Neuronal stem cell (in vitro differentiated cells): ENCODE data around the gene GOT1.

ENCODE experiments used
- DNase-seq: peaks from one replicate; pipeline ENCODE4 v3.0.0-alpha.2; 2013; ENCODE audit warnings: low spot score
- H2AFZ ChIP-seq: one replicate; pipeline ENCODE4 v1.6.1; 2013; ENCODE audit warnings: mild to moderate bottlenecking, low read length, inconsistent platforms
- H2AK5ac ChIP-seq: 2 replicates; pipeline ENCODE4 v1.6.1; 2013; ENCODE audit warnings: low read depth, mild to moderate bottlenecking, inconsistent platforms, low read length, moderate library complexity, mixed read lengths
- H2BK120ac ChIP-seq: 2 replicates; pipeline ENCODE4 v1.6.1; 2013; ENCODE audit warnings: low read depth, mild to moderate bottlenecking, inconsistent platforms, low read length, moderate library complexity, mixed read lengths
- H2BK12ac ChIP-seq: one replicate; pipeline ENCODE4 v1.6.1; 2013; ENCODE audit warnings: low read length, inconsistent platforms
- H2BK15ac ChIP-seq: 2 replicates; pipeline ENCODE4 v1.6.1; 2013; ENCODE audit warnings: mild to moderate bottlenecking, low read length, inconsistent platforms, mixed read lengths
- H2BK5ac ChIP-seq: one replicate; pipeline ENCODE4 v1.6.1; 2013; ENCODE audit warnings: inconsistent platforms, mild to moderate bottlenecking, low read length, moderate library complexity
- H3K14ac ChIP-seq: one replicate; pipeline ENCODE4 v1.6.1; 2013; ENCODE audit warnings: low read length, inconsistent platforms
- H3K18ac ChIP-seq: 2 replicates; pipeline ENCODE4 v1.6.1; 2013; ENCODE audit warnings: low read length, inconsistent platforms
- H3K23ac ChIP-seq: 2 replicates; pipeline ENCODE4 v1.6.1; 2013; ENCODE audit warnings: low read depth, mild to moderate bottlenecking, mixed read lengths, low read length, inconsistent platforms; ENCODE audit not compliant: poor library complexity
- H3K27ac ChIP-seq: replicated peaks from 3 replicates; pipeline ENCODE4 v1.5.1; 2013; ENCODE audit warnings: low read length, inconsistent platforms
- H3K27me3 ChIP-seq, 3 experiments: 2 replicates each; pipeline ENCODE4 v1.6.1; 2013; ENCODE audit warnings: low read length in 3 of 3, mild to moderate bottlenecking in 2 of 3, inconsistent platforms in 1 of 3, low read depth in 1 of 3, mixed read lengths in 1 of 3, moderate library complexity in 1 of 3; ENCODE audit not compliant: control insufficient read depth in 3 of 3, insufficient read depth in 3 of 3
- H3K36me3 ChIP-seq, 2 donors: replicated peaks in 1 of 2; 2 replicates each; pipeline ENCODE4 v1.6.1; 2013; ENCODE audit warnings: low read length in 2 of 2; ENCODE audit not compliant: control insufficient read depth in 2 of 2, insufficient read depth in 2 of 2
- H3K4ac ChIP-seq: 2 replicates; pipeline ENCODE4 v1.6.1; 2013; ENCODE audit warnings: inconsistent platforms, mild to moderate bottlenecking, low read length, moderate library complexity
- H3K4me1 ChIP-seq, 2 donors: 1 replicate in 1 of 2; 2 replicates in 1 of 2; pipeline ENCODE4 v1.6.1; 2013; ENCODE audit warnings: low read length in 2 of 2, low read depth in 1 of 2; ENCODE audit not compliant: control insufficient read depth in 2 of 2, insufficient read depth in 1 of 2
- H3K4me2 ChIP-seq: one replicate; pipeline ENCODE4 v1.6.1; 2013; ENCODE audit warnings: mild to moderate bottlenecking, low read length, inconsistent platforms; ENCODE audit not compliant: insufficient read depth, poor library complexity, severe bottlenecking
- H3K4me3 ChIP-seq, 2 donors: 2 replicates each; pipeline ENCODE4 v1.5.1; 2013; ENCODE audit warnings: low read length in 2 of 2, mild to moderate bottlenecking in 2 of 2, inconsistent platforms in 1 of 2, moderate library complexity in 1 of 2
- H3K79me1 ChIP-seq: one replicate; pipeline ENCODE4 v1.6.1; 2013; ENCODE audit warnings: low read depth, mild to moderate bottlenecking, inconsistent platforms, low read length, moderate library complexity
- H3K9ac ChIP-seq: one replicate; pipeline ENCODE4 v1.6.1; 2013; ENCODE audit warnings: mild to moderate bottlenecking, low read depth, low read length, inconsistent platforms; ENCODE audit not compliant: poor library complexity
- H3K9me3 ChIP-seq, 2 donors: replicated peaks in 1 of 2; 2 replicates each; pipeline versions ENCODE3 to v1.6.1; 2013; ENCODE audit warnings: low read length in 2 of 2, mild to moderate bottlenecking in 2 of 2, inconsistent platforms in 1 of 2, low read depth in 1 of 2, mixed read lengths in 1 of 2, moderate library complexity in 1 of 2; ENCODE audit not compliant: control insufficient read depth in 2 of 2, insufficient read depth in 1 of 2
- H4K8ac ChIP-seq: one replicate; pipeline ENCODE4 v1.6.1; 2013; ENCODE audit warnings: low read depth, mild to moderate bottlenecking, inconsistent platforms, low read length, moderate library complexity
- H4K91ac ChIP-seq: one replicate; pipeline ENCODE4 v1.6.1; 2013; ENCODE audit warnings: low read length, low read depth, mild to moderate bottlenecking, inconsistent platforms; ENCODE audit not compliant: poor library complexity
- WGBS, 2 donors: extraction: QIAGEN DNeasy Blood & Tissue Kit; methylation state at CpG; one replicate each; pipeline ENCODE4 v1.1.7; 2013; ENCODE audit warnings: missing lambda C conversion rate in 2 of 2, mixed read lengths in 1 of 2; ENCODE audit not compliant: insufficient read length in 2 of 2, insufficient replicate concordance in 1 of 2; ENCODE audit errors: extremely low coverage in 2 of 2; 5-methylcytosine and 5-hydroxymethylcytosine counted together

The GOT1 gene

DNA sequence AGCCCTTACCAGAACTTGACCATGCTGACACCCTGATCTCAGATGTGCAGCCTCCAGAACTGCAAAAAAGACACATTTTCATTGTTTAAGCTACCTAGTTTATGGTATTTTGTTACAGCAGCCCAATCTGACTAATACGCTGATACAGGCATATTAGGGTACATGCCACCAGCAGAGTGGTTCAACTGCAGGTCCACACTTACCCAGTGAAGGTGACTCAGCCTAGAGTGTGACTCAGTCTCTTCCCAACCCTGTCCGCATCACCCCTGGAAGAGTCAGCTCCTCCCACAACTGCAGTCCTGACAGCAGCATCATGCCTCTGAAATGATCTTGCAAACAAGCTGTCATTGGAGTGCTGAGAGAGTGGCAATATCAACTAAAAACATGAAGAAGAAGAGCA, 30.8 kb upstream of the GOT1 start:
- H3K27ac ChIP-seq, result no peak overlapping the region
- H4K8ac ChIP-seq, result no peak overlapping the region
- no peak overlapping the region for H3K9ac ChIP-seq
- no peak overlapping the region for H4K91ac ChIP-seq
- no peak overlapping the region for H2AFZ ChIP-seq
- DNase-seq, result no peak
- no peak overlapping the region for H3K4me2 ChIP-seq
- H2AK5ac ChIP-seq, result no peak overlapping the region
- no peaks in the 10 kb centered on the region for H3K9me3 ChIP-seq
- H3K79me1 ChIP-seq, result no peaks in the 10 kb centered on the region
- no CpG with 5 or more reads among the region's 2 CpGs for WGBS, 2 donors
- no peak overlapping the region for H3K4ac ChIP-seq
- no peaks in the 10 kb centered on the region for H3K4me1 ChIP-seq
- no peak overlapping the region for H2BK120ac ChIP-seq
- no peaks in the 10 kb centered on the region for H3K36me3 ChIP-seq
- H2BK15ac ChIP-seq, result no peak overlapping the region
- peaks cover 0 to 19% (median 0%) of the 10 kb centered on the region in 3 experiments for H3K27me3 ChIP-seq
- H2BK5ac ChIP-seq, result no peak overlapping the region
- H3K18ac ChIP-seq, result no peak overlapping the region
- H3K14ac ChIP-seq, result no peak overlapping the region
- H3K4me3 ChIP-seq, result no peak overlapping the region
- H3K23ac ChIP-seq, result no peak overlapping the region
- no peak overlapping the region for H2BK12ac ChIP-seq

- no peak overlapping the region for H2AK5ac ChIP-seq
- no CpG with 5 or more reads among the region's 5 CpGs for WGBS, 2 donors
- no peak overlapping the region for H3K9ac ChIP-seq
- H3K27ac ChIP-seq, result no peak overlapping the region
- no peak overlapping the region for H3K4ac ChIP-seq
- no peak overlapping the region for H2BK120ac ChIP-seq
- DNase-seq, result no peak
- H3K18ac ChIP-seq, result no peak overlapping the region
- no peak overlapping the region for H3K4me2 ChIP-seq
- H3K14ac ChIP-seq, result no peak overlapping the region
- no peaks in the 10 kb centered on the region for H3K4me1 ChIP-seq
- no peak overlapping the region for H3K4me3 ChIP-seq
- H2AFZ ChIP-seq, result no peak overlapping the region
- peaks cover 0 to 29% (median 0%) of the 10 kb centered on the region in 3 experiments for H3K27me3 ChIP-seq
- no peak overlapping the region for H4K91ac ChIP-seq
- H2BK5ac ChIP-seq, result no peak overlapping the region
- no peak overlapping the region for H2BK12ac ChIP-seq
- no peaks in the 10 kb centered on the region for H3K79me1 ChIP-seq
- H2BK15ac ChIP-seq, result no peak overlapping the region
- no peaks in the 10 kb centered on the region for H3K36me3 ChIP-seq
- no peak overlapping the region for H4K8ac ChIP-seq
- no peak overlapping the region for H3K23ac ChIP-seq
- H3K9me3 ChIP-seq, result no peaks in the 10 kb centered on the region
Measured at GRCh38 chr10:99460070-99460469, 29.6 kb upstream of the GOT1 start.

DNA sequence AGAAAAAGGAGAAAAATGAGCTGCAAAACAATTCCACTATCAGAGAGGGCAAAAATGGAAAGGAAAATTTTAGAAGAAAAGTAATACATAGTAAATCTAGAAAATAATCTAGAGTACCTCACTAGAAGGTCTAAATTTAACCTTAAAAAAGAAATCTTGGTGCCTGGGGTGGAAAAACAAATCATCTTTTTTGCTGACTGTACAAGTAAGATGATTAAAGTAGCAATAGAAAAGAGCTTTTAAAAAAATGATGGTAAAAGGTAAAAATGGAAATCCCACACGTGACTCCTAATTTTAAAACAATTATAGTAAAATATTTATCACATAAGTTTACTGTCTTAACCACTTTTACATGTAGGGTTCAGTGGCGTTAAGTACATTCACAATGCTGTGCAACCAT, 28.8 kb upstream of the GOT1 start:
- H3K4me3 ChIP-seq, result no peak overlapping the region
- H3K79me1 ChIP-seq, result no peaks in the 10 kb centered on the region
- H3K4me2 ChIP-seq, result no peak overlapping the region
- no peak overlapping the region for H4K91ac ChIP-seq
- no peak overlapping the region for H2BK120ac ChIP-seq
- no peak overlapping the region for H2BK12ac ChIP-seq
- no peak overlapping the region for H2BK15ac ChIP-seq
- H3K36me3 ChIP-seq, result no peaks in the 10 kb centered on the region
- WGBS, 2 donors, result no CpG with 5 or more reads among the region's 2 CpGs
- H3K14ac ChIP-seq, result no peak overlapping the region
- peaks cover 0 to 33% (median 0%) of the 10 kb centered on the region in 3 experiments for H3K27me3 ChIP-seq
- H2AFZ ChIP-seq, result no peak overlapping the region
- DNase-seq, result no peak
- no peak overlapping the region for H2AK5ac ChIP-seq
- H3K18ac ChIP-seq, result no peak overlapping the region
- no peak overlapping the region for H3K27ac ChIP-seq
- H3K4ac ChIP-seq, result no peak overlapping the region
- no peak overlapping the region for H2BK5ac ChIP-seq
- H3K9ac ChIP-seq, result no peak overlapping the region
- H4K8ac ChIP-seq, result no peak overlapping the region
- H3K23ac ChIP-seq, result no peak overlapping the region
- H3K9me3 ChIP-seq, result no peaks in the 10 kb centered on the region
- peaks cover 0 to 5% of the 10 kb centered on the region in 2 donors for H3K4me1 ChIP-seq

- no peak for DNase-seq
- H2BK12ac ChIP-seq, result no peak overlapping the region
- H3K9me3 ChIP-seq, result no peaks in the 10 kb centered on the region
- no peak overlapping the region for H2BK5ac ChIP-seq
- H3K36me3 ChIP-seq, result no peaks in the 10 kb centered on the region
- no peak overlapping the region for H3K27ac ChIP-seq
- H3K4ac ChIP-seq, result no peak overlapping the region
- no peak overlapping the region for H3K4me3 ChIP-seq
- H3K9ac ChIP-seq, result no peak overlapping the region
- H4K8ac ChIP-seq, result no peak overlapping the region
- no CpG with 5 or more reads among the region's 2 CpGs for WGBS, 2 donors
- H2BK120ac ChIP-seq, result no peak overlapping the region
- H3K4me1 ChIP-seq, result peaks cover 0 to 5% of the 10 kb centered on the region in 2 donors
- H3K4me2 ChIP-seq, result no peak overlapping the region
- H3K23ac ChIP-seq, result no peak overlapping the region
- H2BK15ac ChIP-seq, result no peak overlapping the region
- no peak overlapping the region for H4K91ac ChIP-seq
- H3K14ac ChIP-seq, result no peak overlapping the region
- peaks cover 0 to 33% (median 0%) of the 10 kb centered on the region in 3 experiments for H3K27me3 ChIP-seq
- H3K18ac ChIP-seq, result no peak overlapping the region
- no peak overlapping the region for H2AK5ac ChIP-seq
- H2AFZ ChIP-seq, result no peak overlapping the region
- no peaks in the 10 kb centered on the region for H3K79me1 ChIP-seq
Measured at GRCh38 chr10:99457813-99458212, 27.4 kb upstream of the GOT1 start.
